ENCODE data around the gene MAGI1. TPM values are rescaled to one million over a fixed set of nuclear protein-coding genes. Genes with fewer than 3 reads are reported as not detected.

MAGI1 gene
- total RNA-seq, 2 donors from 2014 or later: 38.6 to 45.1 TPM

DNA sequence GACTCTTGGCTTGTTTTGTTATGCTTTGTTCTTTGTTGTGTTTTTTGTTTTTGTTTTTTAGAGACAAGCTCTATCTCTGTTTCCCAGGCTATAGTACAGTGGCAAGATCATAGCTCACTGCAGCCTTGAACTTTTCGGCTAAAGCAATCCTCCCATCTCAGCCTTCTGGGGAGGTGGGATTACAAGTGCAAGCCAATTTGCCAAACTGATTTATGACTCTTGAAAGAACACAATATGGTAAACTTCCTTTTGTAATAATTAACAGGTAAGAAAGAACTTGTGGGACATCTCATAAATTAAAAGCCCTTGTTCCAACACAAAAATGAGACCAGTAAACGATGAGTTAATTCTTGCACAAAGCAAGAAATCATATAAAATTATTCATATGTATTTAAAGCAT lies 476.3 kb downstream of the MAGI1 start:
- H3K9me3 Mint-ChIP-seq: no peaks in the 10 kb centered on the region
- H3K9me3 ChIP-seq (ENCODE audit: control insufficient read depth, low read length): no peaks in the 10 kb centered on the region
- no peaks in the 10 kb centered on the region for H3K27me3 Mint-ChIP-seq (ENCODE audit: insufficient read depth)
- no peak overlapping the region for H3K27ac ChIP-seq (ENCODE audit: low read depth, low read length)
- no peaks in the 10 kb centered on the region for H3K36me3 Mint-ChIP-seq (ENCODE audit: low read depth)
- peaks cover 4% of the 10 kb centered on the region for H3K4me1 Mint-ChIP-seq
- H3K4me3 Mint-ChIP-seq: no peak overlapping the region
- DNase-seq: no peak
- 80 to 93% methylated on average over 1 of the region's 2 CpGs for WGBS, 2 experiments (ENCODE audit: insufficient coverage in 1 of 2, insufficient read length in 1 of 2)
- H3K4me3 ChIP-seq (ENCODE audit: low read length): no peak overlapping the region
- H3K9ac ChIP-seq (ENCODE audit: extremely low read depth, low read length, poor library complexity, severe bottlenecking): no peak overlapping the region
- TF ChIP-seq, protein P1, sequence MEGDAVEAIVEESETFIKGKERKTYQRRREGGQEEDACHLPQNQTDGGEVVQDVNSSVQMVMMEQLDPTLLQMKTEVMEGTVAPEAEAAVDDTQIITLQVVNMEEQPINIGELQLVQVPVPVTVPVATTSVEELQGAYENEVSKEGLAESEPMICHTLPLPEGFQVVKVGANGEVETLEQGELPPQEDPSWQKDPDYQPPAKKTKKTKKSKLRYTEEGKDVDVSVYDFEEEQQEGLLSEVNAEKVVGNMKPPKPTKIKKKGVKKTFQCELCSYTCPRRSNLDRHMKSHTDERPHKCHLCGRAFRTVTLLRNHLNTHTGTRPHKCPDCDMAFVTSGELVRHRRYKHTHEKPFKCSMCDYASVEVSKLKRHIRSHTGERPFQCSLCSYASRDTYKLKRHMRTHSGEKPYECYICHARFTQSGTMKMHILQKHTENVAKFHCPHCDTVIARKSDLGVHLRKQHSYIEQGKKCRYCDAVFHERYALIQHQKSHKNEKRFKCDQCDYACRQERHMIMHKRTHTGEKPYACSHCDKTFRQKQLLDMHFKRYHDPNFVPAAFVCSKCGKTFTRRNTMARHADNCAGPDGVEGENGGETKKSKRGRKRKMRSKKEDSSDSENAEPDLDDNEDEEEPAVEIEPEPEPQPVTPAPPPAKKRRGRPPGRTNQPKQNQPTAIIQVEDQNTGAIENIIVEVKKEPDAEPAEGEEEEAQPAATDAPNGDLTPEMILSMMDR (conservative IDR thresholded peaks at IDR 0.05): no peak
- no peaks in the 10 kb centered on the region for H3K4me1 ChIP-seq (ENCODE audit: control insufficient read depth, insufficient read depth, low read length)
- H3K27me3 ChIP-seq (ENCODE audit: control insufficient read depth, insufficient read depth, low read length, poor library complexity, severe bottlenecking): no peaks in the 10 kb centered on the region
- H3K36me3 ChIP-seq (ENCODE audit: control insufficient read depth, insufficient read depth, low read length): no peaks in the 10 kb centered on the region
- H3K27ac Mint-ChIP-seq: no peak overlapping the region

DNA sequence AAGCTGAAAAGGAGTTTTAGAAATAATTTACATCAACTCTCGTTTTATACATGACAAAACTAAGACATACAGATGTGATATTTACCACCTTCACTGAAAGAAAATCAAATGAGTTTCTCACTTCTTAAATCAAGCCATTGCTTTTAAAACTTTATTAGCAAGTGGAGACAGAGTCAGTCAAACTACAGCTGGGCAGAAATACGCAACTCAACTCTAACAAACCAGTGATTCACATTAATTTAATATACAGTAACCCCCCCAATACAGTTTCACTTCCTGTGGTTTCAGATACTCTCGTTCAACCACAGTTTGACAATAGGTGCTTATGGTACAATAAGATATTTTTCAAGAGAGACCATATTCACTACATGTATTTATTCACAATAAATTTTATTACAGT lies 477.1 kb downstream of the MAGI1 start:
- Mint-ChIP-seq H3K36me3 (ENCODE audit: low read depth) (no peaks in the 10 kb centered on the region), H3K4me1 (peaks cover 7% of the 10 kb centered on the region), H3K9me3 (no peaks in the 10 kb centered on the region), H3K4me3 (no peak overlapping the region), H3K27me3 (ENCODE audit: insufficient read depth) (no peaks in the 10 kb centered on the region), H3K27ac (no peak overlapping the region)
- no peak for DNase-seq
- Histone ChIP-seq H3K9me3 (ENCODE audit: control insufficient read depth, low read length) (no peaks in the 10 kb centered on the region), H3K4me1 (ENCODE audit: control insufficient read depth, insufficient read depth, low read length) (no peaks in the 10 kb centered on the region), H3K27me3 (ENCODE audit: control insufficient read depth, insufficient read depth, low read length, poor library complexity, severe bottlenecking) (no peaks in the 10 kb centered on the region), H3K27ac (ENCODE audit: low read depth, low read length) (no peak overlapping the region), H3K9ac (ENCODE audit: extremely low read depth, low read length, poor library complexity, severe bottlenecking) (no peak overlapping the region), H3K36me3 (ENCODE audit: control insufficient read depth, insufficient read depth, low read length) (no peaks in the 10 kb centered on the region), H3K4me3 (ENCODE audit: low read length) (no peak overlapping the region)
- TF ChIP-seq, protein P1 (conservative IDR thresholded peaks at IDR 0.05): no peak
- 95 to 100% methylated on average over 1 to 3 of the region's 3 CpGs for WGBS, 2 experiments (ENCODE audit: insufficient coverage in 1 of 2, insufficient read length in 1 of 2)

DNA sequence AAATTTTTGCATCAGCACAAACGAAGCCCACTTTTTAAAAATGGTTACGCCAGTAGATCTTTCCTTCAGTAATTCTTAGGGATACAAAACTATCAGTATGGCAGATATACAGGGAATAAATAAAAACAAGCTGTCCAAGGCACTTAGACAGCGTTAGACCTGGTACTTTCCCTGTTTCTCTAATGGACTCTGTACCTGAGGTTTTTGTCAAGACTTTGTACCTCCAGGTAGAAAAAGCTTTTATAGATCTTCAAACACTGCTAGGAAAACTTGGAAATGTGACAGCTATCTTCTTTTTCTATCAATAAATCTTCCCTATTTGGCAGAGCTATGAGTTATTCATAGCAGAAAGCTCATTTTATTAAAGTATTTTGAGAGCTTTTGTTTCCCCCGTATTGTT lies 477.8 kb downstream of the MAGI1 start:
- 90 to 91% methylated on average over 3 to 4 of the region's 4 CpGs for WGBS, 2 experiments (ENCODE audit: insufficient coverage in 1 of 2, insufficient read length in 1 of 2)
- DNase-seq: no peak
- TF ChIP-seq, protein P1 (conservative IDR thresholded peaks at IDR 0.05): no peak
- Mint-ChIP-seq H3K9me3 (no peaks in the 10 kb centered on the region), H3K4me3 (no peak overlapping the region), H3K4me1 (peaks cover 7% of the 10 kb centered on the region), H3K27ac (no peak overlapping the region), H3K36me3 (ENCODE audit: low read depth) (no peaks in the 10 kb centered on the region), H3K27me3 (ENCODE audit: insufficient read depth) (no peaks in the 10 kb centered on the region)
- no peaks in the 10 kb centered on the region for H3K36me3 ChIP-seq (ENCODE audit: control insufficient read depth, insufficient read depth, low read length)
- no peaks in the 10 kb centered on the region for H3K4me1 ChIP-seq (ENCODE audit: control insufficient read depth, insufficient read depth, low read length)
- no peak overlapping the region for H3K4me3 ChIP-seq (ENCODE audit: low read length)
- H3K27me3 ChIP-seq (ENCODE audit: control insufficient read depth, insufficient read depth, low read length, poor library complexity, severe bottlenecking): no peaks in the 10 kb centered on the region
- H3K9me3 ChIP-seq (ENCODE audit: control insufficient read depth, low read length): no peaks in the 10 kb centered on the region
- H3K27ac ChIP-seq (ENCODE audit: low read depth, low read length): no peak overlapping the region
- H3K9ac ChIP-seq (ENCODE audit: extremely low read depth, low read length, poor library complexity, severe bottlenecking): no peak overlapping the region
